ES-I3 (cell line): ENCODE measurements around the gene SLC4A5.
"Not testable (repeated sequence)": the region's sequence is repeated elsewhere in the genome, so short reads cannot be mapped to it uniquely, and the experiment has no call there.

Experiments used
- H3K36me3 ChIP-seq: 2 replicates; pipeline ENCODE4 v1.6.1; 2013; ENCODE audit warnings: mild to moderate bottlenecking, low read length, control low read depth, moderate library complexity; ENCODE audit not compliant: insufficient read depth
- H3K4me1 ChIP-seq: 2 replicates; pipeline ENCODE4 v1.6.1; 2013; ENCODE audit warnings: mild to moderate bottlenecking, control low read depth, low read length; ENCODE audit not compliant: insufficient read depth
- H3K9ac ChIP-seq: 2 replicates; pipeline ENCODE4 v1.6.1; 2013; ENCODE audit warnings: low read depth, mild to moderate bottlenecking, low read length, moderate library complexity
- H3K9me3 ChIP-seq: 2 replicates; pipeline ENCODE4 v1.6.1; 2013; ENCODE audit warnings: mild to moderate bottlenecking, low read length, moderate library complexity; ENCODE audit not compliant: control insufficient read depth, insufficient read depth

SLC4A5 gene

DNA sequence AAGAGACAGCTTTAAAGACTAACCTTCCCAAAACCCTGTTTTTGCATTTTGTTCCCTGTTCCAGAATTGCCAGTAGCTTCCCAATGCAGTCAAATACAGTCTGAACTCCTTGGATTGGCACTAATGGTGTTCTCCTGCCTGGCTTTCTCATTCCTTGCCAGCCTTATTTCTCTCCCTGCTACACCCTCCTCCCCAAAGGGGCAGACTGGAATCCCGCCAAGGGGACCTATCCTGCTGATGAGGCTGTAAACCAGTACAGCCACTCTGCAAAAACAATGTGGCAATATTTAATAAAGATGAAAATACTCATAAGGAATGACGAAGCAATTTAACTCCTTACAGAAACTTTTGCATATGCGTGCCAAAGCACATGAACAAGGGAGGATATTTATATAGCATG lies 4.5 kb upstream of the SLC4A5 start:
- no peaks in the 10 kb centered on the region for H3K9me3 ChIP-seq
- no peaks in the 10 kb centered on the region for H3K36me3 ChIP-seq
- H3K9ac ChIP-seq, result no peak overlapping the region
- no peaks in the 10 kb centered on the region for H3K4me1 ChIP-seq

DNA sequence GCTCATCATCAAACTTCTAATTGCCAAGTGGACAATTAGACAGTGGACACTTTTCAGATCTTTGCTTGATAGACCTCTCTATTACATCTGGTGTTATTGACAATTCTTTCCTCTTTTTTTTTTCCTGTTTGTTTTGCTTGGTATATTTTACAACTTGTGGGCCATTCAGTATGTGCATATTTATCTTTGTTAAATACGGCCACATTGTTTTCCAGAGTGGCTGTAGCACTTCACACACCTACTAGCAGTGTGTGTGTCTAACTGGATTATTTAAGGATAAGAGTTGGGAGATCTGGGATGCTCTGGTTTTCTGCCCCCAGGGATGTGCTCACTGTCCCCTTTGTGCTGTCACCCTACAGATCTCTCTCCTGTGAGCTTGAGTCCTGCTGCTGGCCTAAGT lies 4.1 kb upstream of the SLC4A5 start:
- Histone ChIP-seq H3K9me3 (no peaks in the 10 kb centered on the region), H3K36me3 (no peaks in the 10 kb centered on the region), H3K9ac (no peak overlapping the region), H3K4me1 (no peaks in the 10 kb centered on the region)

DNA sequence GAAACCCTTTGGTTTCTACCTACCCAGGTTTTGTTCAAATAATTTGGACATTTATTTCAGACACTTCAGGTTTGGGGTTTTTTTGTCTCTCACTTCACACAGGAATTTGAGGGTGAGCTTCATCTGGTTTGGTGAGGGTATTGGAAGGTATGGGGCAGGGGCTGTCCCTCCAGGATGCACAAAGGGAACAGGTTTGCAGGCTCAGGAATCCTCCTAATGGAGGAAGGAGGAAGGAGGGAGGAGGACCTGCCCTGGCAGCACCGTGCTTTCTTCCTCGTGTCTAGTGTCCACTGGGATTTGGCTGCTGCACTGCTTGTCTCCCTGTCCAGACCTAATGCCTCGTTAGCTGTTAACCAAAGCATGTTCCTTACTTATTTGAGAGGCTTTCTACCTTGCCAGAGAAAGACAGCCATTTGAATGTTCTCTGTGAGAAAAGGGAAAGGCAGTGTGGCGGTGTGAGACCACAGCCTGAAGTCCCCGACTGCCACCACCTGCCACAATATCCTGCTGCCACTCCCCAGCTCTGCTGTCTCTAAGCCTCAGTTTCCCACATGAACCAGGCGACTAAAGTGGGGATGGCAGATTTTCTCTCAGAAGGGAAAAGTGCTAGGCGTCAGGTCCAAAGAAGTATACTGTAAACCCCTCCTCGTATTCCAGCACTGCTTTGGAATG lies 2.2 kb upstream of the SLC4A5 start:
- Histone ChIP-seq H3K9ac (no peak overlapping the region), H3K4me1 (no peaks in the 10 kb centered on the region), H3K9me3 (no peaks in the 10 kb centered on the region), H3K36me3 (no peaks in the 10 kb centered on the region)

DNA sequence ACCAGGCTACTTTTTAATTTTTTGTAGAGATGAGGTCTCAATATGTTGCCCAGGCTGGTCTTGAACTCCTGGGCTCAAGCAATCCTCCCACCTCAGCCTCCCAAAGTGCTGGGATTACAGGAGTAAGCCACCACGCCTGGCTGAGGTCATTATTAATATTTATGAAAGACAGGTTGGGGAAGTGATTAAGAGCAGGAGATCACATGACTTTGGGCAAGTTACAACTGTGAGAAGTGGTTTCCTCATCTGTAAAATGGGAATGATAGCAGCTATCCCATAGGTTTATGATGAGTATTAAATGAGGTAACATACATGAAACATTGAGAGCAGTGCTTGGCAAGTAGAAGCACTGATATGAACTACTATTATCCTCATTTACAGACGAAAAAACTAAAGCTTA lies 7.0 kb downstream of the SLC4A5 start:
- H3K9me3 ChIP-seq, H3K9ac ChIP-seq, H3K4me1 ChIP-seq, H3K36me3 ChIP-seq: not testable (repeated sequence)

DNA sequence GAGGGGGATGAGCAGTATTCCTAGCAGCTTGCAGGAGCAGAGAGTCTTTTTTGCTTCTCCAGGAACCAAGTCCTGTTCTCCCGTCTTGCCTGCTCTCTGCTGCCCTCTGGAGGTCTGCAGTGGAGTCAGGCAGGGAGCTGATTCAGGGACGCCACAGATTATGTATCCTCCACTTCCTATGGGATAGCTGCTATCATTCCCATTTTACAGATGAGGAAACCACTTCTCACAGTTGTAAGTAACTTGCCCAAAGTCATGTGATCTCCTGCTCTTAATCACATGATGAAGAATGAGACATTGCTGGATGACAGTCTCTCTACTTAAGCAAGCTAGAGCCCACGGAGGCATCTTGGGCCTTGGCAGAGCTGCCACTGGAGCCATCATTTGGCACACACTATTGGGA lies 8.3 kb downstream of the SLC4A5 start:
- H3K9me3 ChIP-seq, result no peaks in the 10 kb centered on the region
- H3K36me3 ChIP-seq, result peaks cover 1% of the 10 kb centered on the region; the same call in 1 of the 2 replicates
- H3K4me1 ChIP-seq, result no peaks in the 10 kb centered on the region
- H3K9ac ChIP-seq, result no peak overlapping the region

DNA sequence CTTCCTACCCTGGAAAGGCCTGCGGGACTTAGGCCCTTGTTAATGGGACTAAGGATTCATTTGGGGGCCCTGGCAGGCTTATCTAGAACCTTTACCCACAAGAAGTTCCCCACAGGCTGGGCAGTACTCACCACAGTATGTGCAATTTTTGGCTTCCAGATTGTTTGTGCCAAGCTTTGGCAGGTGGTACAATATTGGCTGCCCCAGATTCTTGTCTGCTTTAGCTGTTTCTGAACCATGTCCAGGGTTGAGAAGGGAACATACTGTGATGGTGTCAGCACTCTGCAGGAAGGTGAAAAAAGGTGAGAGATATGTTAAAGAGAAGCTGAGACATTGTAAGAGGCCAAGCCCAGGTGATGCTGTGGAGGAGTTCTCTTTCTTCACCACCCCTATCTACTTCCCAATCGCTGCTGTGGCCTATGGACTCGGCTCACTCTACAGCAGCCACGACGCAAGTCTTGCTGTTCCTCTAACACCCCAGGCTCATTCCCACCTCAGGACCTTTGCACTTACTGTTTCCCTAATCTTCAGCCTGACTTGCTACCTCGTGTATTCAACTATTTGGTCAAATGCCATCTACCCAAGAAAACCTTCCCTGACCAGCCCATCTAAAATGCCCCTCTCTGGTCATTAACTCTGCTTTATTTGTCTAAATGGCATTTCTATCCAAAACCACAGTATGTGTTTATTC lies 9.2 kb downstream of the SLC4A5 start:
- Histone ChIP-seq H3K9me3 (no peaks in the 10 kb centered on the region), H3K9ac (no peak overlapping the region), H3K36me3 (peaks cover 3% of the 10 kb centered on the region; the same call in 1 of the 2 replicates), H3K4me1 (no peaks in the 10 kb centered on the region)

DNA sequence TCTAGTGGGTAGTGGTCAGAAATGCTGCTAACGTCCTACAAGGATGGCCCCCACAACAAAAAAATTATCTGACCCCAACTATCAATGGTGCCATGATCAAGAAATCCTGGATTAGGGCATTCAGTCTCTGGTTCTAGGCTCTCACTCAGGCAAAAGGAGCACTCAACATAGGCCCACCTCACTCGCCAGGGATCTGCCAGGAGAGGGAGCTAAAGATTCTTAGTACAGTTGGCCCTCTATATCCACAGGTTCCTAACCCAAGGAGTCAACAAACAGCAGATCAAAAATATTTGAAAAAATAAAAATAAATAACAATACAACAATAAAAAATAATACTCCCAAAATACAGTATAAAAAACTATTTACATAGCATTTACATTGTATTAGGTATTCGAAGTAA lies 10.0 kb downstream of the SLC4A5 start:
- no peaks in the 10 kb centered on the region for H3K4me1 ChIP-seq
- H3K9ac ChIP-seq, result no peak overlapping the region
- H3K9me3 ChIP-seq, result no peaks in the 10 kb centered on the region
- H3K36me3 ChIP-seq, result peaks cover 3% of the 10 kb centered on the region; the same call in 1 of the 2 replicates

DNA sequence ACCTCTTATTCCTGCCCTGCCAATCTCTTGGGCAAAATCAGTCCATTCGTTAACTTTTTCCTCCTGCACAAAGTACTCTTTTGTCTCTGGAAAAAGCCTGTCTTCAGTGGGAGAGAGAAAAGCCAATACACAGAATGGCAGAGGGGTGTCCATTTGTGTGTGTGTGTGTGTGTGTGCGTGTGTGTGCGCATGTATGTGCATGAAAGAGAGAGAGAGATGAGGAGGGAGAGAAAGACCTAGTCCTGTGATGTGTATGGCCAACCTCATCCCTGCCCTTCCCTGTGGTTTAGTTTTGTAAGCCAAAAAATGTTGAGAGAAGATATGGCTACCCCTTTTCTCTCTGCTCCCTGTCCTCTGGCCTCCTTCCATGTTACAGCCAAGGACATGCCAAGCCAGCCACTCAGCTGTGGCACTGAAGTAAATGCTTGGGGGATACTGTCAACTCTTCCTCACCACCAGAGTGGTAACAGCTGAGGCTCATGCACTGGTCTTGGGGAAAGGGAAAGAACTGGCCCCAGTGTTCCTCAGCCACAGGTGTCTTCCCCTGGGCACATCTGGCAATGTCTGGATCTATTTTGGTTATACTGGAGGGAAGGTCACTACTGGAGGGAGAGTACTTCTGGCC lies 10.6 kb downstream of the SLC4A5 start:
- H3K4me1 ChIP-seq, result no peaks in the 10 kb centered on the region
- no peak overlapping the region for H3K9ac ChIP-seq
- no peaks in the 10 kb centered on the region for H3K9me3 ChIP-seq
- peaks cover 3% of the 10 kb centered on the region; the same call in 1 of the 2 replicates for H3K36me3 ChIP-seq

DNA sequence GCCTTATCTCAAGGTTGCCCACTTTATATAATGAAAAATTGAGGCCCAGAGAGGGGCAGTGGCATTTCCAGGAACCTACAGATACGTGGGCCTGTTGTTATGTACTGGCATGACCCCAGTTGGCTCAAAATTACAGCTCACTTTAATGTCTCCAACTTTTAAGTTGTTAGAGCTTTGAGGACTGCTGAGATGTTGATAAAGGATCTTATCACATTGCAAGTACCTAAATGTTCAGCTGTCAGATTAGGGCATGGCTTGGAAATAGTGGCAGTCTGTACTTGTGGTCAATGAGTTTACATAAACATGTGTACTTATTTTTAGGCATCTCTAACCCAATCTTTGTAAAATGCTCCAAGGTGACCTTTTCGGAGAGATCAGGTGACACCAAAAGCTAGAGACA lies 14.6 kb downstream of the SLC4A5 start:
- Histone ChIP-seq H3K9me3 (no peaks in the 10 kb centered on the region), H3K9ac (no peak overlapping the region), H3K36me3 (peaks cover 5% of the 10 kb centered on the region), H3K4me1 (no peaks in the 10 kb centered on the region)

DNA sequence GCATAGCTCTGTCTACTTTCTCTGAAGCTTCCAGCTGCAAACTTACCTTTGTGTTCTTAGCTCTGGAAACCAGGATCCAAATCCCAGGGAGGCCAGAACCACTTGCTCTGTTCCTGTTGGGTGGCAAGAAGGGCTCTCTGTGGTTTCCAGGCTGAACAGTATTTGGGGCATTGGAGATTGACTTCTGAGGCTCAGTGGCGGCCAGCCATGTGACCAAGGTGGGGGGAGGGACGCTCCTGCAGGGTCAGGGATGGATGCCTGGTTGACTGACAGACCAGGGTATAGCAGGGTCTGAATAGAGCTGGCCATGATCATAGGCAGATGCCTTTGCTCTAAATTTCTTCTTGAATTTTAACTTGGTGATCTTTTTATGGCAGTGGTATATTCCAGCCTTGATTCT lies 15.1 kb downstream of the SLC4A5 start:
- H3K9ac ChIP-seq, result no peak overlapping the region
- no peaks in the 10 kb centered on the region for H3K4me1 ChIP-seq
- no peaks in the 10 kb centered on the region for H3K9me3 ChIP-seq
- H3K36me3 ChIP-seq, result peaks cover 5% of the 10 kb centered on the region

DNA sequence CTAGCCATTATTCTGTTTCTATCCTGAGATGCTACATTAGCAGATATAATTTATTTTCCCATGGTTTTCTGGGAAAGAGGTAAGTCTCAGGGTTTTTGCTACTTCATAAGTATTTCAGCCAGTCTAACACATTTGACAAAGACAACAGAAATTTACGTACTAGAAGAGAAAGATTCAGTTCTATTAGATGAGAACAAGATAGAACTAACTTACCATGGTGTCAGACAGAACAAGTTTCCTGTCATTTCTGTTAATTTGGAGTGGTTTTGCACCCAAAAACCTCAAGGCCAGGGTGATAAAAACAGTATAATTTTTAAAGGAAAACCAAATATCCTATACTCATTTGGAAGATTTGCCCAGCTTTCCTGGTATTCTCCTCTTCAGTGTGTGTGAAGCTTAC lies 15.6 kb downstream of the SLC4A5 start:
- Histone ChIP-seq H3K36me3 (peaks cover 5% of the 10 kb centered on the region), H3K9me3 (no peaks in the 10 kb centered on the region), H3K4me1 (no peaks in the 10 kb centered on the region), H3K9ac (no peak overlapping the region)

DNA sequence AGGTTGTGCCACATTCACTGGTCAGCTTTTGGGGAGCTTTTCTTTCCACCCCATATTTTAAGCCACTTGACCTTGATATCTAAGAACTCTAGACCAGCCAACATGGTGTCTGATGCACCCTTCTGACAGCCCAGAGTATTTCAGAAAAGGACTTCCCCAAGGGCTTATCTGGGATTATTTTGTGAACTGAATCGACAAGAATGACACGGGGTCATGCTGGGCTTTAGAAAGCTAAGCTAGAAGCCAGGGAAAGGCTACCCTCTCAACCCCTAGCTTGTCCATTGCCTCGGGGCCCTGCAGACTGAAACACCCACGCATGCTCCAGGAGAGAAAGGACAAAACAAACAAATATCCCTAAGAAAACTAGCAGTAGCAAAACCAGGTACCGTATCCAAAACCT lies 16.0 kb downstream of the SLC4A5 start:
- no peaks in the 10 kb centered on the region for H3K4me1 ChIP-seq
- H3K9me3 ChIP-seq, result no peaks in the 10 kb centered on the region
- peaks cover 5% of the 10 kb centered on the region for H3K36me3 ChIP-seq

DNA sequence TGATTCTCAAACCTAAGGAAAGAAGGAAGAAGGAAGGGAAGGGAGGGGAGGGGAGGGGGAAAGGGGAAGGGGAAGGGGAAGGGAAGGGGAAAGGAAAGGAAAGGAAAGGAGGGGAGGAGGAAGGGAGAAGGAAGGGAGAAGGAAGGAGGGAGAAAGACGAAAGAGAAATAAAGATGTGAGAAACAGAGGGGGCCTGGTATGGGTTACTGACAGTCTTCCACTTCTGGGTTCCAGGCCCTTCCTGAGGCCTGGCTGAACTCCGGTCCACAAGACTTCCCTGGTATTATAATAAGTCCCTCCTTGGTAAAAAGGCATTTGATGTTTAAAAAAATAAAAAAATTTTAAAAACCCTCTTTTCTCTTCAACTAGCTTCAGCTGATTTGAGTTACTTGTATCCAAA lies 17.4 kb downstream of the SLC4A5 start:
- H3K4me1 ChIP-seq, result no peaks in the 10 kb centered on the region
- peaks cover 5% of the 10 kb centered on the region for H3K36me3 ChIP-seq
- H3K9ac ChIP-seq, result no peak overlapping the region
- no peaks in the 10 kb centered on the region for H3K9me3 ChIP-seq

More for the DNA sequence above, 16.0 kb downstream of the SLC4A5 start:
- no peak overlapping the region for H3K9ac ChIP-seq

DNA sequence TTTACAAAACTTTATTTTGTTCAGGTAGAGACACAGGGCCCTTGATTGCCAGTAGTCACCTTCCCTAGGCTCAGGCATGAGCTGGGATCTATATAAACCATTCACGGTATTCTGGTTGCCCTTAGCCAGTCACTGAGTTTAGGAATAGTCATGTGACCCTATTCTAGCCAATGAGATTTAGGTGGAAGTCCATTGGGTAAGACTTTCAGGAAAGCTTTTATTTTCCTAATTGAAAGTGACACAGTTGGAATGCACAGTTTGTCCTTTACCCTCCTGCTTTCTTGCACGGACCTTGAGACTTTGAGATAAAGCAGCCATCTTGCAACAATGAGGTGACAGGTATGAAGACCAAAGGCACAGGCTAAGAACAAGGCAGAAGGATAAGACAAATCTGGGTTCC lies 21.5 kb downstream of the SLC4A5 start:
- Histone ChIP-seq H3K4me1 (peaks cover 7% of the 10 kb centered on the region), H3K9ac (no peak overlapping the region), H3K36me3 (peaks cover 2% of the 10 kb centered on the region; the same call in 1 of the 2 replicates), H3K9me3 (no peaks in the 10 kb centered on the region)

DNA sequence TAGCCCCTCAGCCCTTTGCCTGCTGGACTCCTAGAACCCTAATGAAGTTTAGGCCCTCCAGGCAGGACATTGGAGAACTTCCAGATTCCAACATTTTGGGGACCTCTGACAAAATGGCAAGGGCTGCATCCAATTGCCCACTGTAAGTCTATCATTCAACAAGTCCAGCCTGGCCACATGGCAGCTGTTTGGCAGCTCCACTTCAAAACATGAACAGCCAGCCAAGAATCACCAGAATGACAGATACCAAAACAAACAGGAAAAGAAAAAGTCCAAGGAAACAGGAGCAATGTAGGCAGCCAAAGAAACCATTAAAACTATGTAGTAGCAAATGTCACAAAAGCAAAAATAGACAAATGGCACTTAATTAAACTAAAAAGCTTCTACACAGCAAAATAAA lies 25.5 kb downstream of the SLC4A5 start:
- no peak overlapping the region for H3K9ac ChIP-seq
- H3K36me3 ChIP-seq, result no peaks in the 10 kb centered on the region
- H3K9me3 ChIP-seq, result no peaks in the 10 kb centered on the region
- peaks cover 11% of the 10 kb centered on the region for H3K4me1 ChIP-seq
